Measurements from ENCODE around the gene TRMT112. TPM values are rescaled to one million over a fixed set of nuclear protein-coding genes. Genes with fewer than 3 reads are reported as not detected.

TRMT112 gene
- total RNA-seq, 3 donors from 2014 or later: 48.5 to 122 (median 63.5) TPM

DNA sequence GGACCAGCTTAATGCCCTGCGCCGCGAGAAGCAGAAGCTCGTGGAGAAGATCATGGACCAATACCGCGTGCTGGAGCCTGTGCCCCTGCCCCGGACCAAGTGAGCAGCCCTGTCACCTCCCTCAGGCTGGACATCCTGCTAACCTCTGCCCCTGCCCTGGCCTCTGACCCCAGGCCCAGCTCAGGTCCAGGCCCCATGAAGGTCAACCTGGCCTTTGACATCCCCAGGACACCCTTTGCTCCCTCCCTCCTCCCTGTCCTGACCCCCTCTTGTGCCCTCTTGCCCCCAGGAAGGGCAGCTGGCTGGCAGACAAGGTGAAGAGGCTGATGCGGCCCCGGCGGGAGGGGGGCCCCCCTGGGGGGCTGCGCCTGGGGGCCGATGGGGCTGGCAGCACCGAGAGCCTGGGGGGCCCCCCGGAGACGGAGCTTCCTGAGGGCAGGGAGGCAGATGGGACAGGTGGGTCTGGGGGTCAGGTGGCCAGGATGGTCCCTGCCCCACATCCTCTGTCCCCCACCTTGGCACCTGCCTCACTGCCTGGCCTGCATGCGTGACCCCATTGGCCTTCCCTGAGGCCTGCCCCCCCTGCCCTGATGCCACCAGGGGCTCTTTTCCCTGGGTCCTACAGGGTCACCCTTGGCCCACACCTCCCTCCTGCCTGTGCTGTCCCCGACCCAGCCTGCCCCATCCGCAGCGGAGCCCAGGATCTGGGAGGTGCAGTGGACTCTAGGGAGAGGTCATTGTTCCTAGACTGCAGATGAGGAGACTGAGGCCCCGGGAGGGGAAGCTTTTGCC is 36.6 kb upstream of the TRMT112 start:
- Histone ChIP-seq H3K36me3 (ENCODE audit: low read depth) (no peaks in the 10 kb centered on the region), H3K9me3 (no peaks in the 10 kb centered on the region), H3K4me3 (no peak overlapping the region), H3K4me1 (ENCODE audit: low read depth) (peaks cover 11% of the 10 kb centered on the region)
- TF ChIP-seq, protein P1, sequence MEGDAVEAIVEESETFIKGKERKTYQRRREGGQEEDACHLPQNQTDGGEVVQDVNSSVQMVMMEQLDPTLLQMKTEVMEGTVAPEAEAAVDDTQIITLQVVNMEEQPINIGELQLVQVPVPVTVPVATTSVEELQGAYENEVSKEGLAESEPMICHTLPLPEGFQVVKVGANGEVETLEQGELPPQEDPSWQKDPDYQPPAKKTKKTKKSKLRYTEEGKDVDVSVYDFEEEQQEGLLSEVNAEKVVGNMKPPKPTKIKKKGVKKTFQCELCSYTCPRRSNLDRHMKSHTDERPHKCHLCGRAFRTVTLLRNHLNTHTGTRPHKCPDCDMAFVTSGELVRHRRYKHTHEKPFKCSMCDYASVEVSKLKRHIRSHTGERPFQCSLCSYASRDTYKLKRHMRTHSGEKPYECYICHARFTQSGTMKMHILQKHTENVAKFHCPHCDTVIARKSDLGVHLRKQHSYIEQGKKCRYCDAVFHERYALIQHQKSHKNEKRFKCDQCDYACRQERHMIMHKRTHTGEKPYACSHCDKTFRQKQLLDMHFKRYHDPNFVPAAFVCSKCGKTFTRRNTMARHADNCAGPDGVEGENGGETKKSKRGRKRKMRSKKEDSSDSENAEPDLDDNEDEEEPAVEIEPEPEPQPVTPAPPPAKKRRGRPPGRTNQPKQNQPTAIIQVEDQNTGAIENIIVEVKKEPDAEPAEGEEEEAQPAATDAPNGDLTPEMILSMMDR (IDR thresholded peaks at IDR 0.05): no peak
- ATAC-seq: no peak
- DNase-seq: peak in 1 of 3 donors; percentile 37
- intact Hi-C loops (cut with DNase I, micrococcal nuclease): no loop called here

DNA sequence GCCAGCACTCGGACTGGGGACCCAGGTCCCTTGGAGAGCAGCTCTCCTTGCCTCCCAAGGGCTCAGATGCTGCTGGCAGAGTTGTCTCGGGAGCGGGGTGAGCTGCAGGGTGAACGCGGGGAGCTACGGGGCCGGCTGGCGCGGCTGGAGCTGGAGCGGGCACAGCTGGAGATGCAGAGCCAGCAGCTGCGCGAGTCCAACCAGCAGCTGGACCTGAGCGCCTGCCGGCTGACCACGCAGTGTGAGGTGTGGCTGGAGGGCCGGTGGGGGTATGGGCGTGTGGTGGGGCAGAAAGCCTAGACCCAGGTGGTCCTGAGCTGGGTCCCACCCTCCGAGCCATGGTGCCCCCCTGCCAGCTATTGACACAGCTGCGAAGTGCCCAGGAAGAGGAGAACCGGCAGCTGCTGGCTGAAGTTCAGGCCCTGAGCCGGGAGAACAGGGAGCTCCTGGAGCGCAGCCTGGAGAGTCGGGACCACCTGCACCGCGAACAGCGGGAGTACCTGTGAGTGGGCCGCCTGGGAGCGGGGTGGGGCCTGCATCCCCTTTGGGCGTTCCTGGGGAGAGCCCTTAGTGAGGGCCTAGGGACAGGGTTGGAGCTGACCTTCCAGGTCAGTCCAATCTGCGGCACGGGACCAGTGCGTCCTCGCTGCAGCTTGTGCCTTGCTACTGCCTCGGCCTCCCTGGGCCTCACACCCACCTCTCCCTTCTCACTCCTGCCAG is 35.8 kb upstream of the TRMT112 start:
- TF ChIP-seq, protein P1 (IDR thresholded peaks at IDR 0.05): no peak
- H3K36me3 ChIP-seq (ENCODE audit: low read depth): no peaks in the 10 kb centered on the region
- intact Hi-C loops (cut with DNase I, micrococcal nuclease): no loop called here
- DNase-seq: peak in 1 of 3 donors; percentile 30
- H3K9me3 ChIP-seq: no peaks in the 10 kb centered on the region
- H3K4me1 ChIP-seq (ENCODE audit: low read depth): peaks cover 5% of the 10 kb centered on the region
- ATAC-seq: no peak
- H3K4me3 ChIP-seq: no peak overlapping the region

DNA sequence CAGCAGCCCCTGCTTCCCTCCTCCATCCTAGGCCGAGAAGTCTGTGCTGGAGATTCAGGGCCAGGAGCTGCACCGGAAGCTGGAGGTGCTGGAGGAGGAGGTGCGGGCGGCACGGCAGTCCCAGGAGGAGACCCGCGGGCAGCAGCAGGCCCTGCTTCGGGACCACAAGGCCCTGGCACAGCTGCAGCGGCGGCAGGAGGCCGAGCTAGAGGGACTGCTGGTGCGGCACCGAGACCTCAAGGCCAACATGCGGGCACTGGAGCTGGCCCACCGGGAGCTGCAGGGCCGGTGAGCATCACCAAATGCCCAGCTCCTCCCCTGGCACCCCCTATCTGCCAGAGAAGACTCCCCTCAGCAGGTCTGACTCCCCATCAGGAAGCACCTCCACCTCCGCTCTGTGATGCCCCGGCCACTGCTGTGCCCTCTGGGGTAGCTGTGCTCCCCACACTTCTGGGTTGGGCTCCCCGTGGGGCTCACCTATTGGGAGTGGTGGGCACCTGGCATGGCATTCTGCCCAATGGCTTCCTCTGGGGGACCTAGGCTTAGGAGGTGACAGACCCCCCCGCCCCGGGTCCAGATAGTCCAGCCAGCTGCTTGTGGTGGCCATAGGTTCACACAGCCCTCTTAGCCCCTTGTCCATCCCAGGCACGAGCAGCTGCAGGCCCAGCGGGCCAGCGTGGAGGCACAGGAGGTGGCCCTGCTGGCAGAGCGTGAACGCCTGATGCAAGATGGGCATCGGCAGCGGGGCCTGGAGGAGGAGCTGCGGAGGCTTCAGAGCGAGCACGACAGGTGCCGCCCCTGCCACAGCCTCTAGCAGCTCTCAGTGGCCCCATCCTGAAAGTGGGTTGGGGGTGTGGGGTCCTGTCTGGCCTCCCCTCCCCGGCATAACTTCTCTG is 35.0 kb upstream of the TRMT112 start:
- peak in 2 of 3 donors; percentile 7 to 27 for DNase-seq
- H3K36me3 ChIP-seq (ENCODE audit: low read depth): no peaks in the 10 kb centered on the region
- H3K9me3 ChIP-seq: no peaks in the 10 kb centered on the region
- intact Hi-C loops (cut with DNase I, micrococcal nuclease): no loop called here
- no peaks in the 10 kb centered on the region for H3K4me1 ChIP-seq (ENCODE audit: low read depth)
- H3K4me3 ChIP-seq: no peak overlapping the region
- TF ChIP-seq, protein P1 (IDR thresholded peaks at IDR 0.05): no peak
- ATAC-seq: no peak

- ATAC-seq: no peak
- H3K9me3 ChIP-seq: no peaks in the 10 kb centered on the region
- TF ChIP-seq, protein P1 (IDR thresholded peaks at IDR 0.05): no peak
- H3K4me3 ChIP-seq: no peak overlapping the region
- peak in 2 of 3 donors; percentile 2 to 25 for DNase-seq
- intact Hi-C loops (cut with DNase I, micrococcal nuclease): no loop called here
- no peaks in the 10 kb centered on the region for H3K36me3 ChIP-seq (ENCODE audit: low read depth)
- no peaks in the 10 kb centered on the region for H3K4me1 ChIP-seq (ENCODE audit: low read depth)
Measured at GRCh38 chr11:64351136-64351631, 33.8 kb upstream of the TRMT112 start.

- H3K36me3 ChIP-seq (ENCODE audit: low read depth): no peaks in the 10 kb centered on the region
- no peak overlapping the region for H3K4me3 ChIP-seq
- H3K4me1 ChIP-seq (ENCODE audit: low read depth): no peaks in the 10 kb centered on the region
- intact Hi-C loops (cut with DNase I, micrococcal nuclease): no loop called here
- ATAC-seq: no peak
- no peaks in the 10 kb centered on the region for H3K9me3 ChIP-seq
- DNase-seq: peak in 1 of 3 donors; percentile 23
- TF ChIP-seq, protein P1 (IDR thresholded peaks at IDR 0.05): no peak
Measured at GRCh38 chr11:64349404-64349803, 32.0 kb upstream of the TRMT112 start.

Measured in mucosa of descending colon (tissue), 3 donors.